ENCODE results near the gene CTNND2.

CTNND2 gene

DNA sequence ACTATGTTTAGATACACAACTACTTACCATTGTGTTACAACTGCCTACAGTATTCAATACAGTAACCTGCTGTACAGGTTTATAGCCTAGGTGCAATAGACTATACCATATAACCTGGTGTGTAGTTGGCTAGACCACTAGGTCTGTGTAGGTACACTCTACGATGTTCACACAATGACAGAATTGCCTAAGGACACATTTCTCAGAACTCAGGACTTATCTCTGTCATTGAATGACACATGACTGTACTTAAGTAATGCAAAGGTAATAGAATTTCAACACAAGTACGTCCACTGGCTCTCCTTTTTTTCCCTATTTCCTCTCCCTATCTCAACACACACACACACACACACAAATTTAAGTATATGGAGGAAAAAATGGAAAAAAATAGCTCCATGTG lies 385.6 kb downstream of the CTNND2 start:
- no peak for DNase-seq

DNA sequence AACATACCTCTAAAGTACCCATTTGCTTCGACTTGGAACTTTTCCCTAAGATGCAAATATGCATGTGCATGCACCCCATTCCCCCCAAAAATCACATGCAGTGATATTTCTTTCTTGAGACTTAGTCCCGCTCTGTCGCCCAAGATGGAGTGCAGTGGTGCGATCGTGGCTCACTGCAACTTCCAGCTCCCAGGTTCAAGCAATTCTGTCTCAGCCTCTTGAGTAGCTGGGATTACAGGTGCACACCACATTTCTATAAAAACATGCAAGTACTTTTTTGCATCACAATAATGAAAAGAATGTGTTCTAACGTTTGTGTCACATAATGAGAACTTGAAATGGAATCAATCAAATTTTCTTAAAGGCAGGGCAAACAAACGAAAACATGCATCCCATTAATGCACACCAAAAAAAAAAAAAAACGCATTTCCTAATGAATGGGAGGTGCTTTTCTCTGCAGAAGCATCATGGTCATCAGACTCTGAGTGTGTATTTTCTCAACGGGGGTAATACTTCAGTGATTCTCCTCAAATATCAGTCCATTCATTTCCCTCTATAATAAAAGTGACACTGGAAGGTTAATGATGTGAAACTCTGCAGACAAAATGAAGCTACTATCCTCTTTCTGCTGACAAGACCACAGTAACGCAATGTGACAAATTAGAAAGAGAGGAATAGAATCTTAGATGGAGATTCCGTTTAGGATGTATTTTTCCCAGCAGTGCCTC lies 389.4 kb downstream of the CTNND2 start:
- DNase-seq = no peak

DNA sequence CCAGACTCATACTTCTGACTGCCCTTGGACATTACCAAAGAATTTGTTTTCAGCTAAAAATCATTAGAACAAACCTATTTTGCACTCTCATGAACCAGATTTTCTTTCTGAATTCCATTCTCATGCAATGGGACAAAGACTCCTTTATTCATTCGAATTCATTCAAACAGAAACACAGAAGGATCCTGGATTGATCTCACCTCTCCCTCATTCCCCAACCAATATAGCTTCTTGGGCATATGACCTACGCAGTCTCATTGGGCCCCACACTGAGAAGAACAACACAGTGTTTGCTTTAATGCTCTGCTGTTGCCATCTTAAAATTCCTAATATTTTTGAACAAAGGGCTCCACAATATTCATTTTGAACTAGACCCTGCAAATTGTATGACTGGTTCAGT lies 392.4 kb downstream of the CTNND2 start:
- DNase-seq = no peak

DNA sequence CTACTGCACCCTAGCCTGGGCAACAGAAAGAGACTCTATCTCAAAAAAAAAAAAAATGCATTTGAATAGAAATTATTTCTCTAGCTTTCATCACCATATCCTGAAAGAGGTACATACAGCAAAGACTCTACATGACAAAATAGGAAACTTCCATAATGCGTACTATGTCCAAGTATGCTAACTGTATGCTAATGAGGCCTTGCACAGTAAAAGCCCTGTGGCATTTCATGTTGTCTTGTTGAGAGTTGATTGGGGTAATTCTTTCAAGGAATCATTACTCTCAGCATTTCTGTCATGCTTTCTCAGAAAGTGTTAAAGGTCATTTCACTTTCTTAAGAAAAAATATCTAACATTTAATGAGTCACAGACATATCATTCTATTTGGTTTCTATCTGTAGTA lies 393.4 kb downstream of the CTNND2 start:
- DNase-seq = no peak

DNA sequence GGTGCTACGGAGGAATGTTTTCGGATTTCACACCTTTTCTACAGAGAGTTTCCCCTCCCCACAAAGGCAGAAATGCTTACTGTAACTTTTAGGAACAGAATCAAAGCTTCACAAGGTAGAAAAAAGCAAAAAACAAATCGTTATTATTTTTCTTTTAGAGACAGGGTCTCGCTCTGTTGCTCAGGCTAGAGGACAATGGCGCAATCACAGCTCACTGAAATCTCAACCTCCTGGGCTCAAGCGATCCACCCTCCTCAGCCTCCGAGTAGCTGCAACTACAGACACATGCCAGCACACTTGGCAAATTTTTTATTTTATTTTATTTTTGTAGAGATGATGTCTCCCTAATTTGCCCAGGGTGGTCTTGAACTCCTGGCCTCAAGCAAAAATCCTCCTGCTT lies 394.5 kb downstream of the CTNND2 start:
- no peak for DNase-seq

DNA sequence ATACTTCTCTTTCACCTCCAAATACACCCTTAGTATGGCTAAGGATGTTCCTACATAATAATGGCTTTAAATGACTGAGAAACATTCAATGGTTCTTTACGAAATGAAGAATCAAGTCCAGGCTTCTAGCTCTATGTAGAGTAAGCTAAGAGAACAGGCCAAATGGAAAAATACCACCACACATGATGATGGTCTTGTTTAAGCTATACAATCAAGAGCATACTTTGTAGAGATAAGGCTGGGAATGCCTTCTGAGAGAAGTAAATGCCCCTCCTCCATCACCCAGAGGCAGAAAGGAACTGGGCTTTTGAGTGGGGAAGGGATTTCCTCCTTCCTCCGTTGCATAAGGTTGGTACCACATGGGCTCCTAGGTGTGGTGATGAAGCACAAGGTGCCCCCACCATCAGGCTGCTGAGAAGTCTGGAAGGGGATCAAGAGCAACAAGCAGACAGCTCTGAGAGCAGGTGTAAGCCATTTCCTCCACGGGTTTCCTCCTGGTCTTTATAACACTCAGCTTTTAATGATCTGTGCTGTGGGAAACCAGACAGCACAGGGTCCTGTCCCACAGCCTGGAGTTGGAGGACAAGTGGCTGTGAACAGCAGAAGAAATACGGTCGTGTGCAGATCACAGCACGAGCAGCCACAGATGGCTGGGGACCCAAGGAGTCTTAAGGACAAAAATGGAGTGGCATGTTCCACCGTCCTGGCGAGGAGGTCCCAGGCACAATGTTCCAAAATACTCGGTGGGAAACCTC lies 396.9 kb downstream of the CTNND2 start:
- DNase-seq = no peak

DNA sequence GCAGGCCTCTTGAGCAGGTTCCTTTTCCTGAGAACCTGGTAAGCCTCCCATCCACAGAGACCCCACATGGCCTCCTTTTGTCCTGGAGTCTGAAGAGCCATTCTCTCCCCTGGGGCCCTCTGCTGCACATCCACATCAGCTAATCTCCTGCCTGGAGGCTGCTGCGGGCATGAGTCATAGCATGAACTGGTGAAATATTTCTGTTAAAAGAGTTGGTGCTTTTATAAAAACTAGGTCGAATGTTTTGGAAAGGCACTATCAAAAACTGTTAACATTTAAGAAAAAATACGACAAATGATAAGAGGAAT lies 399.4 kb downstream of the CTNND2 start:
- DNase-seq = no peak

DNA sequence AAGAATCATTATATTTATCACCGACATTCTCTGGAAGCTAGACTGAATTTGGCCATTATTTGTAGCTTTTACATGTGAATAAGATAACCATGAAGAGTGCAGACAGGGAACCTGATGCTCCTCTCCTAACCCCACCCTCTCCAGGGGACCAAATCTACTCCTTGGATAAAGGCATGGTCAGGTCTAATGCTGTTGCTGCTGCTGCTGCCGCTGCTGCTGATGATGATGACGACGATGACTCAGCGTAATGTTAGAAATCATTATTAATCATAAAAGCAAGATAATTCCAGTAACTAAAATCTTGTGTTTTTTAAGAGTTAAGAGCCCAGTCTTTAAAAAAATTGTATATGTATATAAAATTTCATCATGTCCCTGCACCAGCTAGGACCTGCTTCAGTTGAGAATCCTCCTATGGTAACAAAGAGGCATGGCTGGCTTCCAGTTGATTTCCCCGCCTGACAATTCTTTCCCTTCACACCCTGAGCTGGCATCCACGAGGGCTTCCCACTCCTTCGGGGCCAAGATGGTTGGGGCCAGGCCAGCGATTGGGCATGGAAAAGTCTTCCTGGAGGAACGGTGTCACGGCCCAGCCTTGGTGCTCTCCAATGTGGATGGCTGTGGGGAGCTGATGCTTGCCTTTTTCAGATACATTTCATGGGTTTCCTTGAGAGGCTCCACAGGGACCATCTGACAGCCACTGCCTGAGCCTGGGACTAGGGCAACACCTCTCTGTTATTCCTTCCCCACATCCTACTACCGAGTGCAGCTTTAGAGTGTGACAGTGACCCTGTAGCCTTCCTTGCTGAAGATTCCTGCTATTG lies 400.0 kb downstream of the CTNND2 start:
- DNase-seq = no peak

DNA sequence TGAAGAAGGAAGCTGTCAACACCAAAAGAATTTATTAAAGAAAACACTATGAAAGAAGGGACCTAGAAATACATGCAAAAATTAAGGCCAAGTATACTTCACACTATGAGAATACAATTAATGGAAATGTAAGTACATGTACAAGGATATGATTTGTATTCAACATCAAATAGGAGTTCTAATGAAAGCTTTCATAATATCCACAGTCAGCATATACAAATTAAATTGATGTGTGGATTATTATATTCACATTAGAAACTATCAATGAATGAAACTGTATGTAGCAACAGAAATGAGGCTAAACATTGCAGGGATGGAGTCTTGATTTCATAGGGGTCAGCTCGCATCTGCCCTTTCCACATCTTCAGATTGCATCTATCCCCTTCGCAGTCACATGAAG lies 401.5 kb downstream of the CTNND2 start:
- no peak for DNase-seq

DNA sequence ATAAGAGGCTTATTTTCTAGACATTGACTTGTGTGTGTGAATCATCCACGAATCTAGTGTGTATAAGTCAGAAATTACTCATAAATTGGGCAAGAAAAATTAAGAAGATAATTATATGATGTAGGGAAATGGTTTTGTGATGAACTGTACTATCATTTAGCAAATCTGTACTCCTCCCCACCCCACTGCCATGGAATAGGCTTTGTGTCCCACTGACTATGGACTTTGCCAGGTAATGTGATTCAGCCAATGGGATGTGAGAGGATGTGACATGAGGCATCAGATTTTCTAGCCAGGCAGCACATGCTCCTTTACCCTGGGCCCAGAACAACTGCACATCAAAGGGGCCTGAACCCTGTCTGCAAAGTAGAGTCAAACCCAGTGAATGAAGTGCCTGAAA lies 406.6 kb downstream of the CTNND2 start:
- no peak for DNase-seq

DNA sequence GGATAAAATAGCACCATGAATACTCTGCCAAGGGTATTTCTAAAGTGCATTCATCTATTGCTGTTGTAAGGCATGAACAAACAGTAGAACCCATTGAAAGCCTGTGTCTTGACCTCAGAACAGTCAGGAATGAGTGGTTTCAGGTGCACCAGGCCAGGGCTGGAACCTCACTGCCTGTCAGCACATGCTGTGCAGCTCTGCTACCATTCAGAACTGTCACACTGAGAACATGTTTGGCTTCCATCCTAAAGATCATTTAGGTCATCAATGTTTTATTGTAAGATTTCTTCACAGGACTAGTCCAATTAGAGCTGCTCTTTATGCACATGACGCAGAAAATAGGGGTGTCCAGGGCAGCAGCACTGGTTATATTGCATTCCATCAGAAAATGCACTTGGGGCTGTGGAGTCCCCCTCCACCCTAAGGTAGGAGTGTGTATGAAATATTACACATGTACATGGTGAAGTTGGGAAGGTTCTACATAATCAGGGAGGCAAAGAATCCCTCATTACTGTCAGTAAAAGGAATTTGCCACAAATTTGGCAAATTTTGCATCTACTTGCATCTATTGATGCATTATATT lies 408.0 kb downstream of the CTNND2 start:
- DNase-seq = no peak

DNA sequence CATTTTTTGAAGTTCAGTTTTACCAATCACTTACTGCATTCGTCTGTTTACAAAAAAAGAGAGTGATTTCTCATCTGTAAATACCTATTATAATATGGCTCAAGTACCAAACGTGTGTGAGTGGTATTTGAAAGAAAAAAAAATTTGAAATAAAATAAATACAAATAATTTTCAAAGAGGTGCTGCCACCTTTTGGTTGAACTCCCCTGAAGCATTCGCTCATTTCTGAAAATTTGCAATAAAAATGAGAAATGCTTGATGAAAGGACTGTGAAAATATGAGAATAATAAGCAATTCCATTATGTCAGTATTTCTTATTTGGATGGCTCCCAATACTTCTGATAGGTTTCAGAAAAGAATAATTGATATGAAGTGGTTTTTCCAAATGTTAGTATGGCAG lies 409.9 kb downstream of the CTNND2 start:
- DNase-seq = no peak

DNA sequence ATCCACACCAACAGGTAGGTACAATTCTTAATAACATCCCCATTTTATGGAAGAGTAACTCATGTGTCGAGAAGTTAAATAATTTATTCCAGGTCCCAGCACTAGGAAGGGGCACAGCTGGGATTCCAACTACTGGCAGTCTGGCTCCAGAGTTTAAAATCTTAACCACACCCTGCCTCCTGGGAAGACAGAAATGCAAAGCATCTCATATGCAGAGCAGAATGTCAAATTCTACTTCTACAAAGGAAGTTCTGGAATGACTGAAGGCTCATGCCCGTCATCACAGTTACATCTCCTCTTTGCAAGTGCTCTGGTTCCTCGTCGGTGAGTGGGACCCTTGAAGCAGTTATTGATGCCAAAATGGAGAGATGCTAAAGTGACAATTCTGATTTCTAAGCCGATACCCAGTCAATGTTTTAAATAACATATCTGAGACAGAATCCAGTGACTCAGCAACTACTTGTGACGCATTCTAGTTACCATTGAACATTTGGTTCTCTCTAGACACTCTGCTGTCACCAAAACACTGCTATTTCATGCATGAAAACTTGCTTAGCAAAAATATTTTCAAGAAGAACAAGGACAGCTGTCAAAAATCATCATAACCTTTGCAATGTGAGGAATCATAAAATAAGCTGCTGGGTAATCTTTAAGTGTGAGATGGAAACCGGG lies 412.7 kb downstream of the CTNND2 start:
- no peak for DNase-seq

DNA sequence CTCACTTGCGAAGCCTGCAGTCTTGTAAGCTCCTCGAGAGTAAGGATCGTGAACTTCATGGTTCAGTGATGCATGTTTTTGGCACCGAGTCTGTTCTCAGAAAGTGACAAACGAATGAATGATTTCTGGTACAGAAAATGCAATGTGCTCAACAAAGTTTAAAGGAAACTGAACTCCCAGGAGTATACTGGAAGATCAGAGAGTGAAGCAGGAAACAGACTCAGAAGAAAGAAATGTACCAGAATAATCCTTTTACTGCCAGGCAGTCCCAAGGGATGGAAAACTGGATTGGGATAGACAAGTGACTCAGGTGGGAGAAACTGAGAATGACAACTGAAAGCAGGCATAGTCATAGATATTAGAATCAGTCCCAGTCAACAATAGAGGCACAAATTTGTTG lies 420.6 kb downstream of the CTNND2 start:
- no peak for DNase-seq

DNA sequence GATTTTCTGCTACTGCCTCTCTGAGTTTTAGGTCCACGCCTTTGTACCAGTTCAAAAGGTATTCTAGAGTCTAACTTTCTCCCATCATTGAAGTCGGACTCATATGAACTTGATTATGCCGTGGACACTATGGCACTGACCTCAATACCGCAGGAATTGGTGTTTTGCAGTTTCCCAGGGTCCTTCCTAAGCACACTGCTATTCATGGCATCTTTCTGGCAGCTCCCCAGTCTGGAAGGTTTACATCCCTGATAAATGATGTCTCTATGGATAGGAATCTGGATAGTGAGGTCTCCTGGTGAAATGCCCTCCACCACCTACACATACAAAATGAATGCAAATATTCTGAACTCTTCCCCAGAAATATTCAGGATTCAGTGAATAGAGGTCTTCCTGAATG lies 422.2 kb downstream of the CTNND2 start:
- DNase-seq = no peak

DNA sequence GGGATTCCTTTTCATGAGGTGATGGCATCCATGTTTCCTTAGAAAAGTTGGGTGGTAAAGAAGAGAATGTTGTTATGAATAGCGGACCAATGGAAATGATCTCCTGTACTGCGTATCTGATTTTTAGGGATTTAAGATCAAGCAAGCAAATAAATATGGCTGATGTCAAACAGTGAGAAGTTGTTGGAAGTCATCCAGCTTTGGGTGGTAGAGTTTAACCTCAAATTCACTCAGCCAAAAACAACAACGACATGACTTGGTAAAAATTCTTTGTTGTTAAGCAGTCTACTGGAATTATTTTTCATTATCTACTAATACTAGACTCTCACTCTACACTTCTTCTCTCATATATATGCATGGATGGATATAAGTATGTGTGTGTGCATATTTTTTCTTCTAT lies 426.5 kb downstream of the CTNND2 start:
- DNase-seq = no peak

DNA sequence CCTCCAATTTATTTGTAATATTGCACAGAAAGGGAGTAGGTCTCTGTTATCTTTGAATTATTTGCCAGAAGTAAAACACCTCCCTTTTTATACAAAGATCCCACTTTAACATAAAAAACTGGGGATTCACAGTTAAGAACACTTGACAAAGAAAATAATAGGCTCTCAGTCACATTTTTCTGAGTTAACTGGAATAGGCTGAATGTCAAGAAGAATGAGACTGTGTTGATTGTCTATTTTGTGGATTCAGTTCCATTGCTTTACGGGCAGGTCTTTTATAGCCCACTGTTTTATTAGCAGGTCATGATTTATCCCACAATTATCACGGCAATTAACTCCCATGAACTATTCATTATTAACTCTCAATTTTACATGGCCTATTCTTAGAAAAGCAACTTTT lies 427.4 kb downstream of the CTNND2 start:
- no peak for DNase-seq

DNA sequence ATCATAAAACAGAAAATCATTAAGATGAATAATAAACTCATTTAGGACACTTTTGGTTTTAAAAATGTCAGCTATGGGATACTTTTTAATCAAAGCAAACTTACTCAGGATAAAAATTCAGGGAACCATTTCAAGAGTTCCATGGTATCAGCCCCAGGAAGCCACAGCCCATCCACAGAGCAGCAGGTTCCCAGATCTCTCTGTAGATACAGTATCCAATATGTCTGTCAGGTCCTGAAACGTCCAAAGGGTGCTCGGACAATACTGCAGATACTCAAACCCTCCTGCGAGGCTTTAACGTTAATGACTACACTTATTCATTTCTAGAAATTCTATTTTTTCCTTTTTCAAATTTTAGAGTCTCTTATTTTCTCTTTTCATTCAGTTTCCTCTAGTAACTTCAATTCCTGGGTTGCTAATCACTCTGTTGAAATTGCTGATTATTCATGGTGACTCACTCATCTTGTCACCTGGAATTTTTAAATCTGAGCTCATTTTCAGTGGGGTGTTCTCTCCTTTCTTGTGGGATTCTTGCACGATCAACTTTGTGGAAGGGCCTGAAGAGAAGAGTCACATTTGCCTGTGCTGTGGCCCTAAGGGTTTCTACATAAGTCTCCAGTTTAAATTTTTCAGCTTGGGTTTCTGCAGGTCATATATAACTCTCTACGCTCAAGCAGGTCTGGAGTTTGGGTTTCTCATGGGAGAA lies 435.8 kb downstream of the CTNND2 start:
- DNase-seq = no peak

DNA sequence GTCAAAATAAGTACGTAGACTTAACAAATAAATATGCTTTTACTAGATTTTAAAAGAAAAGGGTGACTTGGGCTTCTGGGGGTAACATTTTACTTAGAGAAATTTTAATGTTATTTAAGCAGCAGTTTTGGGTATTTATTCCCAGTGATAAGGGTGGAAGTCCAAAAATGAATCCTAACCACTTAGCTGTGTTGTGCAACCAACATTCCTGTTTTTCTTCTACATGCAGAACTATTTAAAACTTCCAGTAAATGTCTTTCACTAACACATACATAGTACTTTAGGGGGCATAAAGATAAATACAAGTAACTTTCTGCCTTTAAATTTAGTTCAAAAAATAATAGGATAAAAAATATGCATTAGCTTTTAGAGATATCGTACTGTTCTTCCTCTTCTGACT lies 436.7 kb downstream of the CTNND2 start:
- no peak for DNase-seq

DNA sequence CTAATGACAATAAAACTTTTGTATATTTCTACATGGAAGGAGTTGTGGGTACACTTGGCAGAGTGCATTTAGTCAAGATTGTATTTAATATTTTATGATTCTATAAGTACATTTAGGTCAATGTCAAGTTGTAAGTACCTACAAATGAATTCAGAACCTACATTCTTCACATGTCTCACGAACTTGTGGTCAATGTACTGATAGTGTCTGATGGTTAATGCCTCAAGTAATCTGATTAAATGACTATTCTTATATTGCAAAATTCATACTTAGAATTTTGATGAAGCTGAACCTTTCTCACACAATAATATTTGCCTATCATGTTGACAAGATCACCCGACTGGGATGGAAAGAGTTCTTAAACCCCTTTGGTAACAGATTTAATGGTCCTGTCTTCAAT lies 444.5 kb downstream of the CTNND2 start:
- DNase-seq = no peak

DNA sequence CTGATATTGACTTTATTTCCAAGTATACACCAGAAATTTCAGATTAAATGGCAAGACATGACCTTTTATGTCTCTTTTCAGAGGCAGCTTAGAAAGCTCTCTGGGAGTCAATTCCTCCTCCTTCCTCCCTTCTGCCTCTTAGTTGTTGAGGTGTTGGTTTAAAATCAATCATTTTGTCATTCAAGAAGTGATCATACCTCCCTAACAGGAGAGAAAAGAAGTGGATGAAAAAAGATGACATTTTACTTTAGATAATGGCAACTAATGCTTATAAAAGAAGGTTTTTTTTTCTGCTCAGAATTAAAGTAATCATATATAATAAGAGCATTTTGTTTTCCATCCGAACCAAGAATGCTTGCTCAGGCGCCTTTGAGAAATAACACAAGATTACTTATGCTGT lies 448.7 kb downstream of the CTNND2 start:
- DNase-seq = no peak

DNA sequence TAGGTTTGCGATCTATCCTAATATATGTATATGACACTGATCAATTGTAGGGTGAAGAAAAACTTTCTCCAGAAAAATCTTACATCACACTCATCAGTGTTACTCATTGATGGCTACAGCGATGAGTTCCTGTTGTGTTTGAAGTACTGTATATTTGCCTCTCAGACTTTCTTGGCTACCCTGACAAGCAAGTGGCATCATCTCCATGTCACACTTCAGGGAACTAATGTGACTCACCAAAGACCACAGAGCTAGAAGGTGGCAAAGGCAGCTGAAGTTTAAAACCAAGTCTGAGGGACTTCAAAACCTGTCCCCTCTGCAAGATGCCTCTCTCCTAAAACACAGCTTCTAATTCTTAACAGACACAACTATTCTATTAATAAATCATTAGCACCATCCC lies 451.4 kb downstream of the CTNND2 start:
- no peak for DNase-seq

All from T-helper 2 cell (primary cell).